T-helper 1 cell (primary cell): ENCODE results near the gene DGKZ.

Experiments used
- DNase-seq, 5 donors: peaks; one replicate each; pipeline ENCODE4 v3.0.0-alpha.2; 2012 to 2020

The DGKZ gene

GRCh38 chr11:46383404-46383758 is 36.1 kb downstream of the DGKZ start:
- no peak for DNase-seq

DNA sequence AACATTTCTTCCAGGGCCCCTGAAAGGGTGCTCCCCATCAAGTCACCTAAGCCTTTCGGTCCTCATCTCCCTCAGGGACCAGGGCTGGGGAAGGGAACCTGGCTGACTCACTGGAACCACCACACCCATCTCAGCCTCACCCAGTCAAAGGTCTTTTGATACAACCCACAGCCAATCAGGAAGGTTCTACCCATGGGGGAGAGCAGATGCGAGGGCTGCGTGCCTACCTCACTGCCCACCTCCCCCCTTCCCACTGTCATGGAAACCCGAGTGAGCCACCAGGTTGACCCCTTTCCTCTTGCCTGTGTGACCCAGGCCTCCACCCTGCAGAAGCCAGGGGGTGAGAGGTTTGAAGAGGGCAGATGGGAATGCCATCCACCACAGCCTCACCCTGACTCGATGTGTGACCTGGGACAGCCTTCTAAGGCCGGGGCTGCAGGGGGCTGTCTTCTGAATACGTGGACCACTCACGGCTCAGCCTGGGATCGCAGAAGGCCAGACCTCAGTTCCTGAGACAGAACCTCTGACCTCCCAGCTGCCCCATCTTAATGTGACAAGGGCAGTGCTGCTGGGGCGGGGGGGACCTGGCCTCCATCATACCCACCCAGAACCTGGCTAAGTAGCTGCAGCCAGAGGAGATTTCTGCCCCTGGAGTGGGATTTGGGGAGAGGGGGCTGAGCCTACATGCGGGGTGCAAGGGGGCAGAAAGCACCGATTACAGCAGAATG is 36.9 kb downstream of the DGKZ start:
- no peak for DNase-seq

GRCh38 chr11:46385169-46386004 is 38.1 kb downstream of the DGKZ start:
- no peak for DNase-seq

DNA sequence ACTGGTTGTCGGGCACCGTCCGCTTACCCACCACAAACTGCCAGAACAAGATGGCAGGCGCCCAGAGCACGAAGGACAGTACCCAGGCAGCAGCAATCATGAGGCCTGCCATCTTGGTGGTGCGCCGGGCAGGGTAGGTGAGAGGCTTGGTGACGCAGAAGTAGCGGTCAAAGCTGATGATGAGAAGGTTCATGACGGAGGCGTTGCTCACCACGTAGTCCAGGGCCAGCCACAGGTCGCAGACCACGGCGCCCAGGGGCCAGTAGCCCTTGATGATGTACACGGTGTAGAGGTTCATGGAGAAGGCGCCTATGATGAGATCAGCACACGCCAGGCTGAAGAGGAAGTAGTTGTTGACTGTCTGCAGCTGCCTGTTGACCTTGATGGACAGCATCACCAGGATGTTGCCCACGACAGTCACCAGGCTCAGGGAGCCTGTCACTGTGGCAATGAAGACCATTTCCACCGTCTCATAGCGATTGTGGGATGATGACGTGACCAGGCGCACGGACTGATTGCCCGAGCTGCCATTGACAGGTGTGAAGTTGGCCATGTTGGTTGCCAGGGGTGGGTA is 38.8 kb downstream of the DGKZ start:
- DNase-seq, result no peak

DNA sequence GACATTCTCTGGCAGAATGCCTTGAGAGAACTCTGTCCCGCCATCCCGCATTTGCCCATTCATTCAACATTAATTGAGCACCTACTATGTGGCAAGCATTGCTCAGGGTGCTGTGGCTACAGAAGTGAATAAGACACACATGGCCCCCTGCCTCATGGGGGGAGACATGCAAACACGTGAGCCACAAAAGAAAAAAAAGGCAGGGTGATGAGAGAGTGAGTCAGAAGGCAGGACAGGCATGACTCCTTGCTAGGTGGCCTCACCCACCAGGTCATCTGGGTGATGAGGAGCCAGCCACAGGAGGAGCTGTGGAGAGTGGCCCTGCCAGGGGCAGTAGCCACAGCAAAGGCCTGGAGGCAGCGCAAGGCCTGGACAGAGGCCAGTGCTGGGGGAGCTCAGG is 39.4 kb downstream of the DGKZ start:
- DNase-seq, result no peak

DNA sequence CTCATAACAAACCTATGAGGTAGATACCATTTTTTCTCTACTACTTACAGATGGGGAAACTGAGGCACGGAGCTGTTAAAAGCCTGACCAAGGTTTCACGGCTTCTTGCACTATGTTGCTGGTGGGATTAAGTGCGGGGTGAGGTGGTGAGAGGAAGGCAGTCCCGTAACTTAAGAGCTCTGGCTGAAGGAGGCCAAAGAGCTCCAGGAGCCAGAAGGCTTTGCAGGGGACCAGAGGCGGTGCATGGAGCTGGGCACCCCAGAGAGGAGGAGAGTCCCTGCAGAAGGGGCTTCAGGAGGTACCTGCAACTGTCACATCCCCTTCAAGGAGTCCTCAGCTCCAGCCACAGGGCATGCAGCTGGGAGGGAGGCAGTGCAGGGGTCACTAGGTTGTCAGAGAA is 40.2 kb downstream of the DGKZ start:
- no peak for DNase-seq

DNA sequence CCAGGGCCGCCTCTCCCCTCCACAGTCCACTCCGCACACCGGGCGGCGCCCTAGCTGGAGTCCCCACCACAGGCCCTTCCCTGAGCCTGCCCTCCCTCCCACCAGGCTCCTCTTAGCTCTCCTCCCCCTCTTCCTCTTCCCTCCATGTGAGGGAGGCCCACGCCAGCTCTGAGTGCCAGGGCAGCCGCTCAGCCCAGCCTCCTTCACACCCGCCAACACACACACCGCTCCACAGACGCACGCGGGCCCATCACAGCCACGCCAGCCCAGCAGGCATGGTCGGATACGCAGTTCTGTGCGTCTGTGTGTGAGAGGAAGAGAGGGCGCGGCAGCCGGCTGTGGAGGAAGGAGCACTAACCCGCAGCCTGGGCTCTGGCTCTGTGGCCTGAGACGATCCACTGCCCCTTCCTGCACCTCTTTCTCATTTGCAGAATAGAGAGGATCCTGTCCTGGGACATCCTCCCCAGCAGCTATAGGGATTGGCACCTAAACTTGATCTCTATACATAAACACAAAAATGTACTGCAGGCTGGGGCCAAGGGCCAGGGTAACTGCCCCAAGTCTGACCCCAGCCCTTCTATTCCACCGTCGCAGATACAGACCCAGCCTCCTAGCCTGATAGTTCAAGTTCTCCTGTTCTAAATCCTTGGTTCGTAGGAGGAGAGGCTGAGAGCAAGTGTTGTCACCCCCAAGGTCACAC is 40.8 kb downstream of the DGKZ start:
- no peak for DNase-seq

- no peak for DNase-seq
Observed at GRCh38 chr11:46388619-46389449, 41.6 kb downstream of the DGKZ start.

DNA sequence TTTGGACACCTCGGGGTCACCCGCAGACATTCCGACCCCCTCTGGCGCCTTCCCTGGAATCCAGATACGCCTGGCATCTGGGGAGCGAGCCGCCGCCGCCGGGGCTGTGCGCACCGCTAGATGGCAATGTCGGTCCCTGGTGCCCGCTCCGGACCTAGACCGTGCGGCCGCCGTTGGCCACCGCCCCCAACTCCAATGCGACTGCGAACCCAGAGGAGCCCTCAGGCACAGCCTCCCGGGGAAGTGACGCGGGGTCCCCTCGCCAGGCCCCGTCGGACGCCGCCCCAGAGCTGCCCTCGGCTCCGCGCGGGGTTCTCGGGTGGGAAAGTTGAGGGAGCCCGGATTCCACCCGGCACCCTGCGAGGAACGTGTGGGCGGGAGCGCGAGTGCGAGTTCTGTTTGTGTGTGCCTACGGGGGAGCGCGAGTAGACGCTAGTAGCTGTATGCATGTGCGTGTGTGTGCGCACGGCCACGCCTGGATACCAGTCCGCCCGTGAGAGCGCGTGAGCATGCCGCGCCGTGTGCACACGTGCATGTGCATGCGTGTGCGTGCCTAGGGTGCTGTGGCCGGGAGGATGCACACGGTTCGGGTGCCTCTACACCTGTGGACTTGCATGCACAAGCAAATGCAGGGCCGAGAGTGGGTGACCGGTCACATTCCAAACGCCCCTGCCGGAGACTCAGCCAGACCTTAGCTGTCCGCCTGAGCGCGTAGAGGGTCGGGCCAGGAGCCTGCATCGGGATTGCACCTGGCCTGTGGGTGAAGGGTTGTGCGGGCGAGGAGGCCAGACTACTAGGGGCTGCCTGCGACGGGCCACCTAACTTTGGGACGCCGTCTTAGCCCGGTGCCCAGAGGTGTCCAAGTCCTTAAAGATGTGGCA is 42.4 kb downstream of the DGKZ start:
- peak in 1 of 5 donors; percentile 54 for DNase-seq

GRCh38 chr11:46390331-46391171 is 43.3 kb downstream of the DGKZ start:
- no peak for DNase-seq

- no peak for DNase-seq
Observed at GRCh38 chr11:46391186-46391577, 43.9 kb downstream of the DGKZ start.

DNA sequence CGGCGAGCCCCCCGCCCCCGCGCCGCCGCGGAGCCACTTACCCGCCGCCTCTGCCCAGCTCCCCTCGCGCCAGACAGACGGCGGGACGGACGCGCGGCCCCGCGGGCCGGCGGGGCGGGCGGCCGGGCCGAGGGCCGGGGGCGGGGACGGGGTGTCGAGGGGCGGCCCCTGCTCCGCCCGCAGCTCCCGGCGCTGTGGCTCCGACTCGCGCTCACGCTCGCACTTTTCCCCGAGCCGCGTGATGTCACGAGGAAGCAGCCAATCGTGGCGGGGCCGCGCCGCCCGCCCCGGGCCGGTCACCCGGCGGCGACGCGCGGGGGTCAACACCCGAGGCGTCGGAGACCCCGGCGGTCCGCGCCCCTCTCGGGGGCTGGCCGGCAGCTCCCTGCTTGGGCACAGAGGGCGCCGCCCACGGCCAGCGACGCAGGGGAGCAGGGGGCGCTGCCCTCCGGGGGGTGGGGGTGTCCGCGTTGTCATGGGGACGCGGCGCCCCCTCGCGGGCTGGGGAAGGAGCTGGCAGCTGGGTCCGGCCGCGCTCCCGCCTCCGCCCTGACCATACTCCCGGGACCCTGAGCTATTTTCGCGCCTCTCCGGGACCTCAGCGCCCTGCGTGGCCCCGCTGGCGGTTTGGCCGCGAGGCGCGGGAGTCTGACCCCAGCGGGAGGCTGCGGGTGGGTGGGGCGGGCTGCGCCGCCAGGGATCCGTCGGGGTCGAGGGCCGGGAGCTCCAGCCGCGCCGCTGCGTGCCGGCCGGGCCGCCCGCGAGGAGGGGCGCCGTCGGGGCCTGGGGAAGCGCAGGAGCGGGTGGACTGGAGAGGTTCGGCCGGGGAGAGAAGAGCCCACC is 44.5 kb downstream of the DGKZ start, which contains the start of gene CHRM4:
Gene CHRM4, minus strand, starts transcription at position 199 of the 843 bp plus-strand sequence. CDS start 5,219 bp downstream, outside the sequence.
- peak in 1 of 5 donors; percentile 36 for DNase-seq

DNA sequence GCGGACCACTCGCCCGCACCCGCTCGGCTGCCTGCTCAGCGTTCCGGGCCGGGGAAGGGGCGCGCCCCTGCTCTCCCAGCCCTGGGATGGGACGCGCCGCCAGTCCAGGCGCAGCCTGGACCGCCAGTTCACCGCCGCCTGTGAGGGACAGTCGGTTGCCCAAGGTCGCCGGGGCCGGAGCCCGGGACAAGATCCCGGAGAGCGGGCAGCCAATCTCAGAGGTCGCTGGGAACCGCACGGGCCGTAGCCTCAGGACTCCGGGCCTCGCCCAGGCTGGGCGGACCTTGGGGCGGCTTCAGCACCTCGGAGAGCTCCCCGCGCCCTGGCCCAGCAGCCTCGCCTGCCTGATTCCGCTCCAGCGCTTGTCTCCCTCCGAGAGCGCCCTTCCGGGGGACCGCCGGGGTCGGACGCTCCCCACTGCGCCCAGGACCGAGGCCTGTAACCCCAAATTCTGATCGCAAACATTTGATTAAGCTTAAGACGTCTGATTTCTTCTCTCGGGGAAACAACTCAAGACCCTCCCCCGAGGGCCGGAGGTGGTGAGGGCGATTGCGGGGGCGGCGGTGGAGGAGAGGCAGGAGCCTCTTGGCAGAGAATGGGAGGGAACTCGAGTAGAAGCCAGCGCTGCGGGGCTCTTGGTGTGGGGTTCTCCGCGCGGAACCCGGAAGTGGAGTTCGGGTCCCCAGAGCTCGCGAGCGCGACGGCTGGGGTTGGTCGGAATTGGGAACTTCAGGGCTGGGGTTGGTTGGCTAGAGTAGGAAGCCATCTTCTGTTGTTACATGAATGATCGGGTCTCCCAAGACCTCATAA is 45.4 kb downstream of the DGKZ start:
- peak; percentile 62 to 73 (median 68) for DNase-seq

DNA sequence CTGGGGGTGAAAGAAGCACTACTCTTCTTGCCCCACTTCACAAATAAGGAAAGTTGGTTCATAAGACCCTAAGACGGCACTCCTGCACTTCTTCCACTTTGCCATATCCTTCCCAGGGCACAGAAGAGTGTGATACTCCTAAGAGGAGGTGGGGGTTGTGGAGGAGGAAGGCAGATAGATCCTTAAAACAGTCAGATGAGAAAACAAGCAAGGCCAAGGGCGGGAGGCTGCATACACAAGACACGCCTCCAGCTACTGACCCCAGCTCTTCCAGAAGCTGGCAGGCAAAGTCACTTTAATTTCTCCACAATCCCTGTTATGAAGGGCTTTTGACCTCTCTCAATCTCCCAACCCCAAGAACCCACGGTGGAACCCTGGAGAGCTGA is 46.0 kb downstream of the DGKZ start:
- DNase-seq, result no peak

DNA sequence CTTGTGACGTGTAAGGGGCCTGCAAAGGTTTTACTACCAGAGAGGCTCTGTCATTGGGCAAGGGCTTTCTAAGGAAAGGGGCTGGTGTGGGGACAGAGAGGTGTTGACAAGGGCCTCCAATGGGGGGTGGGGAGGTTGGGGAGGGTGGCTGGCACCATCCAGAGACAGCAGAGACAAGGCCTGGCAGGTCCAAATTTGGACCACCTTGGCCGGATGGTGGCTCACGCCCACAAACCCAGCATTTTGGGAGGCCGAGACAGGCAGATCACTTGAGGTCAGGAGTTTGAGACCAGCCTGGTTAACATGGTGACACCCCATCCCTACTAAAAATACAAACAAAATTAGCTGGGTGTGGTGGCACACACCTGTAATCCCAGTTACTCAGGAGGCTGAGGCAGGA is 46.5 kb downstream of the DGKZ start:
- no peak for DNase-seq

DNA sequence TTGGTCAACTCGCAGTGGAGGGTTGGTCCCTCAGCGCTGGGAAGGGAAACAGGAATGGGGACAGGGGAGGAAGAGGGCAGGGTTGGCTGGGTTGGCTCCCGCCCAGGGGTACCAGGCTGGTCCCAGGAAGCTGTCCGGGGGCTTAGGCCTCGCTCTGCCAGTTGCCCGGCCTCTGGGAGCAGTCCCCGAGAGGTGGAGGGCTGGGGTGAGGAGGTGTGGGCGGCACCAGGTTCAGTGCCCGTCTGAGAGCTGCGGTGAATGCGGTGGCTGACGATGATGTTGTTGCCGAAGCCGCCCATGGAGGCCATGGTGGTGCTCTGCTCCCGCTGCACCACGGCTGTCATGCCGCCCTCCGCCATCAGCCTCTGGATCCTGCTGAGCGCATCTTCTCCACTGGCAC is 50.3 kb downstream of the DGKZ start:
- no peak for DNase-seq

DNA sequence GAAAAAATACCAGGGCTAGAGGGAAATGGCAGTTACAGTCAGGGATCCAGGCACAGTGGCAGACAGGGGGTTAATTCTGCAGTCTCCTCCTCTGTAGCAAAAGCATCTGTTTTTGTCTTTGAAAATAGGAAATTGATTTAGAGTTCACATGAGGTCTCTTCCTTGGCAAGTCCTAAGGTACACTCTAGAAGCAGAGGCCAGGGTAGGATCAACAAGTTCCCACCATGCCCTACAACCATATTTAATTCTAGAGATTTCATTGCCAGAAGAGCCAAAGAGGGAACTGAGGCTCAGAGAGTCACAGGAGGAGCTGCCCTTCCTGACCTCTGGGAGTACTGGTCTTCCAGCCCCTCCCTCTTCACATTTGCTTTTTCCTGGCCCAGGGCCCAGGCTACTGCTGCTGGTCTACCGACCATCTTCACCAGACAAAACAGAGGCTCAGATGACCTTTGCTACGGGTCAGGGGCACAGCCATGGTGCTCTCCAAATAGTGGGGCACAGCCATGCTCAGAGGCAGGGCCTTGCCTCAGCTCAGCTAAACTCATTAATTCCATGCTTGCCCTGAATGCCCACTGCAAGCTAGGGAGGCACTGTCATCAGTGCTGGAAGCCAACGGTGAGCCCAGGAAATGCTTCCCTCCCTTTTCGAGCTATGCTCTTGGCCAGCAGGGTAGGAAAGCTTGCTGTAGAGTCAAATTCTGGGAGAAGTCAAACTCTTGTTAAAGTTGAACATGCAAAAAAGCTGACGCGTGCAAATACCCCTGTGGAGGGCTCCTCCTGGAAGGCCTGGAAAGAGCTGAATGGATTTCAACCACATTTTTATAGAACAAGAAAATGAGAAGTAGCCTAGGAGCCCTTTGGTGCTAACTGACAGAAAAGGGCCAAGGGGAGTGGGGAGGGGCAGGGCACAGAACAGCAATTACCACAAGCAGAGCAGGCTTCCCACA is 56.0 kb downstream of the DGKZ start:
- DNase-seq, result no peak
